ENCODE data around the gene SPATA19.

DNA sequence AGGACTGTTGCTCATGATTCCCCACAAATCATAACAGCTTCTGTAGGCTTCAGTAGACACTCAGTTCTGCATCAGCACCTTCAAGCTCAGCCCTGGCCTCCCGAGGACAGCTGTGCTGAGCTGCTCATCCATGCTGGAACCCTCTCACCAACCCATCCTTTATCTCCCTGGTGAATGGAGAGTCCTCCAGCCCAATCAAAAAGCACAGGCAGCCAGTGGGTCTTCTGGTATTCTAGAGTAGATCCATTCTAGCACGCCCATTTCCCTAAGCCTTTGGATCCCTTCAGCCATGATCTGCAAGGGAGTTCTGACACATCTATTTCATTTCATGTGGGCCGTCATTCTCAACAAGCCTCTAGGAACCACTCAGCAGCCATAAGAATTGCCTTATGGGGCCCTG lies 44.6 kb upstream of the SPATA19 start:
- TF ChIP-seq, protein P1, sequence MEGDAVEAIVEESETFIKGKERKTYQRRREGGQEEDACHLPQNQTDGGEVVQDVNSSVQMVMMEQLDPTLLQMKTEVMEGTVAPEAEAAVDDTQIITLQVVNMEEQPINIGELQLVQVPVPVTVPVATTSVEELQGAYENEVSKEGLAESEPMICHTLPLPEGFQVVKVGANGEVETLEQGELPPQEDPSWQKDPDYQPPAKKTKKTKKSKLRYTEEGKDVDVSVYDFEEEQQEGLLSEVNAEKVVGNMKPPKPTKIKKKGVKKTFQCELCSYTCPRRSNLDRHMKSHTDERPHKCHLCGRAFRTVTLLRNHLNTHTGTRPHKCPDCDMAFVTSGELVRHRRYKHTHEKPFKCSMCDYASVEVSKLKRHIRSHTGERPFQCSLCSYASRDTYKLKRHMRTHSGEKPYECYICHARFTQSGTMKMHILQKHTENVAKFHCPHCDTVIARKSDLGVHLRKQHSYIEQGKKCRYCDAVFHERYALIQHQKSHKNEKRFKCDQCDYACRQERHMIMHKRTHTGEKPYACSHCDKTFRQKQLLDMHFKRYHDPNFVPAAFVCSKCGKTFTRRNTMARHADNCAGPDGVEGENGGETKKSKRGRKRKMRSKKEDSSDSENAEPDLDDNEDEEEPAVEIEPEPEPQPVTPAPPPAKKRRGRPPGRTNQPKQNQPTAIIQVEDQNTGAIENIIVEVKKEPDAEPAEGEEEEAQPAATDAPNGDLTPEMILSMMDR (IDR thresholded peaks at IDR 0.05; ENCODE audit: low read depth, low read length): no peak
- no peak for TF ChIP-seq POLR2A (IDR thresholded peaks at IDR 0.05; ENCODE audit: extremely low read depth, insufficient read length)

All from NB4 (cell line).